HEK293 (cell line): ENCODE data around the gene DCC.

ENCODE experiments used
- KLF10 ChIP-seq: fragments of 450-650 bp; IDR thresholded peaks from 2 replicates; pipeline ENCODE4 v1.5.1; 2018; ENCODE audit warnings: missing biosample characterization, mild to moderate bottlenecking, missing genetic modification characterization
- ZBTB44 ChIP-seq: fragments of 450-650 bp; IDR thresholded peaks from 2 replicates; pipeline ENCODE4 v1.5.1; 2018; ENCODE audit warnings: missing biosample characterization, mild to moderate bottlenecking, missing genetic modification characterization
- ZEB2 ChIP-seq: fragments of 450-650 bp; formaldehyde crosslinking; IDR thresholded peaks from 2 replicates; pipeline ENCODE4 v1.5.1; 2016; ENCODE audit warnings: missing biosample characterization, missing genetic modification characterization
- ZNF335 ChIP-seq: fragments of 450-650 bp; formaldehyde crosslinking; conservative IDR thresholded peaks from 2 replicates; pipeline ENCODE4 v1.5.1; 2016; ENCODE audit warnings: missing biosample characterization, missing genetic modification characterization
- ZNF530 ChIP-seq: fragments of 450-650 bp; formaldehyde crosslinking; IDR thresholded peaks from 2 replicates; pipeline ENCODE4 v1.5.1; 2016; ENCODE audit warnings: low read depth, missing biosample characterization, missing genetic modification characterization
- ZNF558 ChIP-seq: fragments of 450-650 bp; formaldehyde crosslinking; IDR thresholded peaks from 2 replicates; pipeline ENCODE4 v1.5.1; 2016; ENCODE audit warnings: missing biosample characterization, missing genetic modification characterization
- ZNF560 ChIP-seq: fragments of 450-650 bp; formaldehyde crosslinking; IDR thresholded peaks from 2 replicates; pipeline ENCODE4 v1.5.1; 2017; ENCODE audit warnings: missing biosample characterization, missing genetic modification characterization, borderline replicate concordance
- ZNF701 ChIP-seq: fragments of 450-650 bp; formaldehyde crosslinking; IDR thresholded peaks from 2 replicates; pipeline ENCODE4 v1.5.1; 2016; ENCODE audit warnings: missing biosample characterization, missing genetic modification characterization
- TF ChIP-seq, protein P1 (sequence below): fragments of 450-650 bp; formaldehyde crosslinking; IDR thresholded peaks from 2 replicates; pipeline ENCODE4 v1.5.1; 2016; ENCODE audit warnings: missing biosample characterization, missing genetic modification characterization

GRCh38 chr18:52829320-52829719 lies 489.3 kb downstream of the DCC start:
- TF ChIP-seq ZEB2 (tag by site-specific recombination) (no peak), ZNF701 (tag by site-specific recombination) (no peak), ZNF558 (tag by site-specific recombination) (no peak), ZBTB44 (tag by site-specific recombination) (no peak), ZNF335 (no peak), ZNF530 (no peak), ZNF560 (tag by site-specific recombination) (no peak), KLF10 (no peak)
- TF ChIP-seq, protein P1, sequence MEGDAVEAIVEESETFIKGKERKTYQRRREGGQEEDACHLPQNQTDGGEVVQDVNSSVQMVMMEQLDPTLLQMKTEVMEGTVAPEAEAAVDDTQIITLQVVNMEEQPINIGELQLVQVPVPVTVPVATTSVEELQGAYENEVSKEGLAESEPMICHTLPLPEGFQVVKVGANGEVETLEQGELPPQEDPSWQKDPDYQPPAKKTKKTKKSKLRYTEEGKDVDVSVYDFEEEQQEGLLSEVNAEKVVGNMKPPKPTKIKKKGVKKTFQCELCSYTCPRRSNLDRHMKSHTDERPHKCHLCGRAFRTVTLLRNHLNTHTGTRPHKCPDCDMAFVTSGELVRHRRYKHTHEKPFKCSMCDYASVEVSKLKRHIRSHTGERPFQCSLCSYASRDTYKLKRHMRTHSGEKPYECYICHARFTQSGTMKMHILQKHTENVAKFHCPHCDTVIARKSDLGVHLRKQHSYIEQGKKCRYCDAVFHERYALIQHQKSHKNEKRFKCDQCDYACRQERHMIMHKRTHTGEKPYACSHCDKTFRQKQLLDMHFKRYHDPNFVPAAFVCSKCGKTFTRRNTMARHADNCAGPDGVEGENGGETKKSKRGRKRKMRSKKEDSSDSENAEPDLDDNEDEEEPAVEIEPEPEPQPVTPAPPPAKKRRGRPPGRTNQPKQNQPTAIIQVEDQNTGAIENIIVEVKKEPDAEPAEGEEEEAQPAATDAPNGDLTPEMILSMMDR (tag by site-specific recombination): no peak
